ENCODE data around the gene CELF5. TPM values are rescaled to one million over a fixed set of nuclear protein-coding genes. Genes with fewer than 3 reads are reported as not detected.
"Not testable (repeated sequence)": the region's sequence is repeated elsewhere in the genome, so short reads cannot be mapped to it uniquely, and the experiment has no call there.

CELF5 gene
- total RNA-seq, 1 donor from 2014 or later, result not detected

DNA sequence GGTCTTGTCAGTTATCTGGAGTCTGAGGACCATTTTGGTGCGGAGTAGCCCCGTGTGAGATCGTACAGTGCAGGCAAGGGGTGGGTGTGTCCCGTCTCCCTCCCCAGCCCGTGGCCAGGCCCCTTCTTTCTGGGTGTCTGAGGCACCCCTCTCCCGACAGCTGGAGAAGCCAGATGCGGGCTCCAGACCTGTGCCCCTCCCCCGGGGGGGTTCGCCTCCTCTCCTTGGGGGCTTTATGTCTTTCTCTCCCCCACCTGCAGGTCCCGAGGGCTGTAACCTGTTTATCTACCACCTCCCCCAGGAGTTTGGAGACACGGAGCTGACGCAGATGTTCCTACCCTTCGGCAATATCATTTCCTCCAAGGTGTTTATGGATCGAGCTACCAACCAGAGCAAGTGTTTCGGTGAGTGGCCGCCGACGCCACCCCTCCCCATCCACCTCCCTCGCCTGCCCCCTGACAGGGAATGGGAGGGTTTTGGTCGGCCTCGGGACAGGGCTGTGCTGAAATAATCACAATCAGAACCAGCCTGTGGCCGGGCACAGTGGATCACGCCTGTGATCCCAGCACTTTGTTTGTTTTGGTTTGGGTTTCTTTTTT lies 65.6 kb downstream of the CELF5 start:
- DNase-seq (ENCODE audit: low read depth in 2 of 2), result no peak

DNA sequence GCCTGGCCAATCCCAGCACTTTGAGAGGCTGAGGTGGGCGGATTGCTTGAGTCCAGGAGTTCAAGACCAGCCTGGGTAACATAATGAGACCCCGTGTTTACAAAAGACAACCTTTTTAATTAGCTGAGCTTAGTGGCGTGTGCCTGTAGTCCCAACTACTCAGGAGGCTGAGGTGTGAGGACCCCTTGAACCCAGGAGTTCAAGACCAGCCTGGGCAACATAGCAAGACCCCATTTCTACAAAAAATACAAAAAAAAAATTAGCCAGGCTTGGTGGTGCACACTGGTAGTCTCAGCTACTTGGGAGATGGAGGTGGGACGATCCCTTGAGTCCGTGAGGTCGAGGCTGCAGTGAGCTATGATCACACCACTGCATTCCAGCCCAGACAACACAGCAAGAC lies 66.4 kb downstream of the CELF5 start:
- not testable (repeated sequence) for DNase-seq (ENCODE audit: low read depth in 2 of 2)

DNA sequence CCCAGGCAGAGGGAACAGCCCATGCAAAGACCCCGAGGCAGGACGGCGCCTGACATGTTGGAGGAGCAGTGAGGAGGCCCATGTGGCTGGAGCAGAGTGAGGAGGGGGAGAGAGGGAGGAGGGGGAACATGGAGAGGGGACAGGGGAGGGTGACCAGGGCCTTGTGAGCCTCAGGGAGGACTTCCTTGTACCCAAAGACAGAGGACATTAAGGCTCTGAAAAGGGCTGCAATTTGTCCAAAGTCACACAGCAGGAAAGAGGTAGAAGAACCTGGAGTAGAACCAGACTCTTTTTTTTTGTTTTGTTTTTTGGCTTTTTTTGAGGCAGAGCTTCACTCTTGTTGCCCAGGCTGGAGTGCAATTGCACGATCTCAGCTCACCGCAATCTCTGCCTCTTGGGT lies 67.2 kb downstream of the CELF5 start:
- DNase-seq (ENCODE audit: low read depth in 2 of 2), result no peak

GRCh38 chr19:3292958-3293529 lies 68.6 kb downstream of the CELF5 start:
- no peak for DNase-seq (ENCODE audit: low read depth in 2 of 2)

- DNase-seq (ENCODE audit: low read depth in 2 of 2), result no peak
Measured at GRCh38 chr19:3293560-3293959, 69.1 kb downstream of the CELF5 start.

DNA sequence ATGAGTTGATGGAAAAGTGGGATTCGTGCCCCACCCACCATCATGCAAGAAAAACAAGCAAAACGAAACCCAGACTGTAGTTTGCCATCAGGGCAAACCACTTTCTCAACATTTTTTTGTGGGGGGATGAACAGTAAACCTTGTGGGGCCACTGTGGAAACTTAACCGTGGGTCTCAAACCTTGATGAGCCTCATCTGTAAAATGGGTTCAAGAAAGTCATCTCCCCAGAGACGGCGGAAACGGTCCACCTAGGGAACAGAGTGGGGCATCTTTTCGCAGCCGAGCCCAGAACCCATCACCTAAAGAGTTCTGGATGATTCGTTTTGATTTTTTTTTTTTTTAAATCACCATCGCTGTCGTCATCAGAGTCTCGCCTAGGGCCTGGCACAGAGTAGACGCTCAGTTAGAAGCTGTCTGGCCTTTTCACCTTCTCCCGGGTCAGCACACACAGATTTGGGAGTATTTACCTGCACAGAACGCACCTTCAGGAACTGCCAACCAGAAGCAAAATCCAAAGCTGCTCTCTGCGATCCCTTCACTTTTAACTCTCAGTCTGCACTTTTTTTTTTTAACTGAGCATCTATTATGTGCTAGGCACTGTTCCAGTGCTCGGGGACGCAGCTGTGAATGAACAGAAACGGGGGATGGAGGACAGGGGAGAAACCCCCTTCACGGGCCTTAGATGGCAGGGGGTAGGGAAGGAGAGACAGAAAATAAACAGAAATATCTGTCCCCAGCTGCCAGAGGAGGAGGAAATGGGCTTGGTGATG lies 69.8 kb downstream of the CELF5 start:
- DNase-seq (ENCODE audit: low read depth in 2 of 2), result no peak

DNA sequence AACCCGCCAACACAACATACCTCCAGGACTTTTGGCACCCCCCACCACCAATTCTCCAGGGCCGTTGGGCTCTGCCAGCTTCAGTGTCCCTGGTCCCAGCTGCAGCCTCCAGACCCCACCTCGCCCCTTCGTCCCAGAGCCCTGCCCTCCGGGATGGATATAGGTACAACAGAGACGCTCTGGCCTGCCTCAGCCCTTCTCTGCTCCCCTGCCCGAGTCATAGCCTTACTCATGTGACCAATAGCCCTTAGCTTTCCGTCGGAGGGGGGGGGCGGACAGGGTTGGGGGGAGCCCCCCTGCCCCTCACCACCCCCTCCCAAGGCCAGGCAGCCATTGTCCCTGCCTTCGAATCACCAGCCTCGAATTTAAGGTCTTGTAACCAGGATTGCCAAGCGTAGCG lies 71.1 kb downstream of the CELF5 start:
- no peak for DNase-seq (ENCODE audit: low read depth in 2 of 2)

- DNase-seq (ENCODE audit: low read depth in 2 of 2), result no peak
Measured at GRCh38 chr19:3296034-3296433, 71.6 kb downstream of the CELF5 start.

GRCh38 chr19:3296446-3296845 lies 72.0 kb downstream of the CELF5 start:
- no peak for DNase-seq (ENCODE audit: low read depth in 2 of 2)

DNA sequence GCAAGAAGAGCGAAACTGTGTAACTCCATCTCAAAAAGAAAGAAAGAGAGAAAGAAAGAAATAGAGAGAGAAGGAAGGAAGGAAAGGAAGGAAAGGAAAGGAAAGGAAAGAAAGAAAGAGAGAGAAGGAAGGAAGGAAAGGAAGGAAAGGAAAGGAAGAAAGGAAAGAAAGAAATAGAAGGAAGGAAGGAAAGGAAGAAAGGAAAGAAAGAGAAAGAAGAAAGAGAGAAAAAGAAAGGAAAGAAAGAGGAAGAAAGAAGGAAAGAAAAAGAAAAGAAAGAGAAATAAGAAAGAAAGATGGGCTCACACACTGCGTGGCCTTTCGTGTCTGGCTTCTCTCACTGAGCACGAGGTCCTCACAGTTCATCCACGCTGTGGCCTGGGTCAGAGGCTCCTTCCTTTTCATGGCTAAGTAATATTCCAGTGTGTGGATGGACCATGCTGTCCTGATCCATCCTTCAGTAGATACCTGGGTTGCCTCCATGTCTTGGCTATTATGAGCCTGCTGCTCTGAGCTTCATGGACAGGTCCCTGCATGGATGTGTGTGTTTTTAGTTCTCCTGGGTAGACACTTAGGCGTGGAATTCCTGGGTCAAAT lies 74.5 kb downstream of the CELF5 start:
- DNase-seq (ENCODE audit: low read depth in 2 of 2), result no peak

DNA sequence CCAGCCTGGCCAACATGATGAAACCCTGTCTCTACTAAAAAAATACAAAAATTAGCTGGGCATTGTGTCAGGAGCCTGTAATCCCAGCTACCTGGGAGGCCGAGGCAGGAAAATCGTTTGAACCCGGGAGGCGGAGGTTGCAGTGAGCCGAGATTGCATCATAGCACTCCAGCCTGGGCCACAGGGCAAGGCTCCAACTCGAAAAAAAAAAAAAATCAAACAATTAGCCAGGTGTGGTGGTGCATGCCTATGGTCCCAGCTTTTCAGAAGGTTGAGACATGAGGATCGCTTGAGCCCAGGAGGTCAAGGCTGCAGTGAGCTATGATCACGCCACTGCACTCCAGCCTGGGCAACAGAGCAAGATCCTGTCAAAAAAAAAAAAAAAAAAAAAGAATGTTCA lies 76.1 kb downstream of the CELF5 start:
- not testable (repeated sequence) for DNase-seq (ENCODE audit: low read depth in 2 of 2)

GRCh38 chr19:3302755-3303154 lies 78.3 kb downstream of the CELF5 start:
- no peak for DNase-seq (ENCODE audit: low read depth in 2 of 2)

DNA sequence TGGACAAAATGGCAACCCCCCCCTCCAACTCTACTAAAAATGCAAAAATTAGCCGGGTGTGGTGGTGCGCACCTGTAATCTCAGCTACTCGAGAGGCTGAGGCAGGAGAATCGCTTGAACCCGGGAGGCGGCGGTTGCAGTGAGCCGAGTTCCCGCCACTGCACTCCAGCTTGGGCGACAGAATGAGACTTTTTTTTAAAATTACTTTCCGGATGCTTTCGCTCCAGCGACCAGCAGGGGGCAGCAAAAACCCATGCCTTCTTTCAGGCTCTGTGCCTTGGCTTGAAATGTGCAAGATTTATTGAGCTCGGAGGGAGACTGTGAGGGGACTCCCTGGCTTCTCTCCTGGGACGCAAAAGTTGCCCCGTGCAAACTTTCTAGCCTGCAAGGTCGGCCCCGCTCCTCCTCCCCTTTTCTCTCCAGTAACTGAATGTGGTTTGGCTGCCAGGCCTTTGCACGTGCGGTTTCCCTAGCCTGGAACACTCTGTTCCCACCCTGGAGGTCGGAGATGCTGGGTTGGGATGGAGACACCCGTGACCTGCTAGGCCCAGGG lies 80.5 kb downstream of the CELF5 start:
- DNase-seq (ENCODE audit: low read depth in 2 of 2), result peak; percentile 65 to 73

DNA sequence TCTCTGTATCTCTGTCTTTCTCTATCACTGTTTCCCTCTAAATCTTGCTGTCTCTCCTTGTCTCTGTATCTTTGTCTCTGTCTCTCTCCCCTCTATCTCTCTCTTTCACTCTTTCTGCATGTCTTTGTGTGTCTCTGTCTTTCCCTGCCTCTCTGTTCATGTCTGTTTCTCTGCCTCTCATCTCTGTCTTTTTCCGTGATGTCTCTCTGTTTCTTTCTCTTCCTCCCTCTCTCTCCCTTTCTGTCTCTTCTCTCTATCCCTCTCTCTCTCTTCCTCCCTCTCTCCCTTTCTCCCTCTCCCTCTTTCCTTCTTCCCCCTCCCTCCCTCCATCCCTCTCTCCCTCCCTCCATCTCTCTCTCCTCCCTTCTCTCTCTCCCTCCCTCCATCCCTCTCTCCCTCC lies 85.3 kb downstream of the CELF5 start:
- no peak for DNase-seq (ENCODE audit: low read depth in 2 of 2)

DNA sequence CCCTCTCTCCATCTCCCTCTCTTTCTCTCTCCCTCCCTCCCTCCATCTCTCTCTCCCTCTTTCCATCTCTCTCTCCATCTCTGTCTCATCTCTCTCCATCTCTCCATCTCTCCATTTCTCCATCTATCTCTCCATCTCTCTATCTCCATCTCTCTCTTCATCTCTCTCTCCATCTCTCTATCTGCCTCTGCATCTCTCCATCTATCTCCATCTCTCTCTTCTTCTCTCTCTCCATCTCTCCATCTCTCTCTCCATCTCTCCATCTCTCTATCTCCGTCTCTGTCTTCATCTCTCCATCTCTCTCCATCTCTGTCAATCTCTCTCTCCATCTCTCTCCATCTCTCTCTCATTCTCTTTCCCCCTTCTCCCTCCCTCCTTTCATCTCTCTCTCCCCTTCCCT lies 85.8 kb downstream of the CELF5 start:
- DNase-seq (ENCODE audit: low read depth in 2 of 2), result no peak

- DNase-seq (ENCODE audit: low read depth in 2 of 2), result no peak
Measured at GRCh38 chr19:3310711-3311110, 86.2 kb downstream of the CELF5 start.

GRCh38 chr19:3313199-3313575 lies 88.7 kb downstream of the CELF5 start:
- no peak for DNase-seq (ENCODE audit: low read depth in 2 of 2)

DNA sequence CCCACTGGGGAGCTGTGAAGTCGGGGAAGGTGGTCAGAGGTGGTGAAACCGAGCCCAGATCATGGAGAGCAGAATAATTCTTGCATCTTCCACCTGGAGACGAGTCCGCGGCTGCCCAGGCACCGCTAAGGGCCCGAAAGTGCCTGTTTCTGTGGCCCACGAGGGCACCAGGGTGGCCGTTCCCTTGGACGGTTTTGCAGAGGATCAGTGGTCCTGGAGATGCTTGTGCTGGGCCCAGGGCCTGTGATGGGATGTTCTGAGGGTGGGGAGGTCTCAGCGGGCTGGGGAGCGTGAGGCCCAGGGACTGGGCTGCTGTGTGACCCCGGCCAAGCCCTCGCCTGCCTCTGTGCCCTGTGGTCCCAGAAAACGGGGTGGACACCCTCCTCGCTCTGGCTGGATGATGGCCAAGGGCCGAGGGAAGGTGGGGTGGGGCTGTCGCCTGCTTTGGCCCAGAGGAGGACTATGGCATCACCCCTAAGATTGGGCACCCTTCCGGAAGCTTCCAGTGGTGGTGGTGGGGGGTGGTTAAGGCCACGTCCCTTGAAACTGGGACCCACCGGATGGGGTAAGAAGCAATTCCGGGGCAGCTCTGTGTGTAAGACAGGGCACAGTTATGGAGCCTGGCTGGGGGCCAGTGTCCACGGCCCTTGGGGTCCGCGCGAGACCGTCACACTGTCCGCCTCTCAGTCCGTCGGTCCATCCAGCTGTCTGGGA lies 90.7 kb downstream of the CELF5 start:
- DNase-seq (ENCODE audit: low read depth in 2 of 2), result no peak

- no peak for DNase-seq (ENCODE audit: low read depth in 2 of 2)
Measured at GRCh38 chr19:3315676-3315973, 91.2 kb downstream of the CELF5 start.

DNA sequence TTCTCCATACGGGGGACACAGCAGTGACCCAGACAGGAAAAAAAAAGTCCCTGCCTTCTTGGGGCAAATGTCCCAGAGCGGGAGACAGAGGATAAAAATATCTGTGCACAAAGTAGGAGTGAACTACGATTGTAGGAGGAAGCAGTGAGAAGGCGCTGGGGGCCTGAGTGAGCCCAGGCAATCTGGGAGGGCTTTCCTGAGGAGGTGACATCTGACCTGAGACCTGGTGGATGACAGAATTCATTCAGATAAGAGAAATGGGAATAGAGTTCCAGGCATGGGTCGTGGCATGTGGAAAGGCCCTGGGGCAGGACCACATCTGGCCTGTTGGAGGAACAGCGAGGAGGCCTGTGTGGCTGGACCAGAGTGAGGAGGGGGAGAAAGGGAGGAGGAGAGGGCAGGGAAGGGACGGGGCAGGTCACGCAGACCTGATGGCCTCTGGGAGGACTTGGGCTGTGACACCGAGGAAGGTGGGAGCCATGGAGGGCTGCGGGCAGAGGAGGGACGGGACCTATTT lies 91.7 kb downstream of the CELF5 start:
- no peak for DNase-seq (ENCODE audit: low read depth in 2 of 2)

- no peak for DNase-seq (ENCODE audit: low read depth in 2 of 2)
Measured at GRCh38 chr19:3316659-3317207, 92.3 kb downstream of the CELF5 start.

Data from lung microvascular endothelial cell (primary cell).